GM19397 (cell line): ENCODE results near the gene SETD5.

ENCODE experiments used
- ATAC-seq: cut with Tn5 transposase; IDR thresholded peaks from one replicate; pipeline ENCODE4 v1.9.1; 2021; ENCODE audit warnings: mild to moderate bottlenecking, moderate library complexity; ENCODE audit not compliant: unreplicated experiment

The SETD5 gene

DNA sequence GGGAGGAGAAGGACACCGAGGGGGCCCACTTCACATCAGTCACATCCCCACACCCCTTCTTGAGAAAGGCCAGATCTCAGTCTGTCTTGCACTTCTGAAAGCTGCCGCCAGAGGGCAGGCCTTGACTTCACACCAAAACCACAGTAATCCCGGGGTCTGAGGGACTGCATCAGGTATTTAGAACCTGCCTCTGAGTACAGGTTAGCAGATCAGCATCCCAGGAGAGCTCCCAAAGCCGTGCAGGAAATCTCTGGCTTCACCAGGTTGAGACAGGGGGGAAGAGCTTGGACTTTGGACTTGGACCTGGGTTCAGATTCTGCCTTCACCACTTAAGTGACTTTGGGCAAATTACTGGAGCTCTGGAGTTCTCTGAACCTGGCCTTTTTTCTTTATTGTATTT, 105.9 kb downstream of the SETD5 start:
- peak; percentile 57 for ATAC-seq

DNA sequence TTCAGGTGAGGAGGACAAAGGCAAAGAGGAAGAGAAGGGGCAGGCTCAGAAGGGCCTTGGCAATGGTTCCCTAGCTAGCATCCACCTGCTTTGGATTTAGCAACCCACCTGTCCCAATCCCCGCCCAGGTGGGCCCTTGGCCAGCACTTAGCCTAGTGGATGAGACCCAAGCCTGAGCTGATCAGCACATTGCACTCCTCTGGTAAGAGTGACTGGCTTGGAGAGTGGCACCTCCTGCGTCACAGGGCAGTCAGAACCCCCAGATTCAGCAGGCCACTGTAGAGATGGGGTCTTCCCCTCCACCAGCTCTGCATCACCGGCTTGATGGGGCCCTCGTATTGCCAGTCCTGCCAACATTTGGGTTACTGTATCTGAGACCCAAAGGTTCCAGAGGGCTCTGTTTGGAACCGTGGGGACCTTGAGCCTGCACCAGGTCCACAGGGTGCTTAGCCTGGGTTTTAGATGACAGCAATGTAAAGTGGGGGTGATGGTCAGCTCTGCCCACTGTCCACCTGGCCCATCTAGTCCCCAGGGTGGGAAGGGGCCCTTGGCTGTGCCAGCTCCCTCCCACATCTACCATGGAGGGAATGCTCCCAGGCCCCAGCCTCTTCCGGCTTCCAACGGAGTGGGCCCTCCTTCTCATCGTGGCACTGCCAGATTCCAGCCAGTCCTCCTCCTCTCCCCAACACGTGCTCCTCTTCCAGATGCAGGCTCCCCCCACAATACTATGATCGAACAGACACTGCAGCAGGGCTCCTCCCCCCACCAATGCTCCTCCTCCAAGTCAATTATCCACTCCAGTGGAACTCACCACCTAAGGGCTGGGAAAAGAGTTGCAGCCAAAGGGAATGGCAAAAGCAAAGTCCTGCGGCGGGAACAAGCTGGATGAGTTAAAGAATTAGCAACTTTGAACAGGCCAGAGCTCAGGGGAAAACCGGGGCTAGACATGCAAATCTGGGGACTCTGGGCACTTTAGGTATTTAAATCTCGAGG, 110.5 kb downstream of the SETD5 start:
- ATAC-seq, result no peak

DNA sequence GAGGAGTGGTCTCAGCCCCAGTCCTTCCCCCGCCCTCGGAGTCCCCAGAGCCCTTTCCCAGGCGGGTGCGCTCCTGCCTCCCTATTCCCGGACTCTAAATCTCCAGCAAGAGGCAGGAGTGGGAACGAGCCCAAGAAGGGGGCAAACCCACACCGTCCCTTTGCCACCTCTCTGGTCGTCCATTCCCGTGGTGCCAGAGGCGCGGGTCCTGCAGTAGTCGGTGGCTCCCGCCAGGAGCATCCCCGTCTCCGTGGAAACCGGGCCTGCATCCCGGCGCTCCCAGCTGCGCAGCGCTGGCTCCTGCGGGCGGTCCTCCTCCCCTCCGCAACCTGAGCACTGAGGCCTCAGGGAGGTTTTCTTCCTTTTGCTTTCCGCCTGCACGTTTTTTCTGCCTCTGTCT, 111.4 kb downstream of the SETD5 start:
- ATAC-seq, result no peak

DNA sequence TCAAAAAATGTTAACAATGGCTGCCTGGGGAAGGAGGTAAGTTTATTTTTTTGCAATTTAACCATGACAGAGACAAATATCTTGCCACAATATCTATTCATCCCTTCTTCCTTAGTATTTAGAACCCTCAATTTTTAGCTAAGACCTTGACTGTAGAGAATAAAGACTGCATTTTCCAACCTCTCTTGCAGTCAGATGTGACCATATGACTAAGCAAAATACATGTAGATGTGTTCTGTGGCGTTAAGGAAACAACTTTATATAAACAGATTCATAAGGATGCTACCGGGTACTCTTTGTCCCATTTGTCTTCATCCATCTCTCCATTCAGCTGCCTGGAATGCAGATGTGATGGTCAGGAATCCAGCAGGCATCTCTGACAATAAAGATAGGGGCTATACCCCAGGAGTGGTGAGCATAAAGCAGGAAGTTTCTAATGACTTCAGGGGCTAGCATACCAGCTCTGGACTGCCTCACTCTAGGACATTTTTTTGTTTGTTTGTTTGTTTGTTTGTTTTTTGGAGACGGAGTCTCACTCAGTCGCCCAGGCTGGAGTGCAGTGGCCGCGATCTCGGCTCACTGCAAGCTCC, 115.1 kb downstream of the SETD5 start:
- ATAC-seq, result no peak

DNA sequence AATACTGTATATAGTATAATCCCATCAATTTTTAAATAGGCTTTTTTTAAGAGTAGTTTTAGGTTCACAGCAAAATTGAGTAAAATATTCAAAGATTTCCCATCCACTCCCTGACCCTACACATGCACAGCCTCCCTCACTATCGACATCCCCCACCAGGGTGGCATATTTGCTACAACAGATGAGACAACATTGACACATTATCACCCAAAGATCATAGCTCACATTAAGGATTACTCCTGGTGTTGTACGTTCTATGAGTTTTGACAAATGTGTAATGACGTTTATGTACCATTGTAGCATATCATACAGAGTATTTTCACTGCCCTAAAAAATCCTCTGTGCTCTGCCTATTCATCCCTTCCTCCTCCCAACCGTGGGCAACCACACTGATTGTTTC, 116.9 kb downstream of the SETD5 start:
- no peak for ATAC-seq

DNA sequence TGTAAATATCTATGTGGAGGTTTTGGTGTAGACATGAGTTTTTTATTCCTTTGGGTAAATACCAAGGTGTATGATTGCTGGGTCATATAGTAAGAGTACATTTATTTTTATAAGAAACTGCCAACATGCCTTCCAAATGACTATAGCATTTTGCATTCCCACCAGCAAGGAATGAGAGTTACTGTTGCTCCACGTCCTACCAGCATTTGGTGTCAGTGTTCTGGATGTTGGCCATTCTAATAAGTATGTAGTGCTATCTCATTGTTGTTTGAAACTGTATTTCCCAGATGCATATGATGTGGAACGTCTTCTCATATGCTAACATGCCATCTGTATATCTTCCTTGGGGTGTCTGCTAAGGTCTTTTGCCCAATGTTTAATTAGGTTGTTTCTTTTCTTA, 117.5 kb downstream of the SETD5 start:
- no peak for ATAC-seq

DNA sequence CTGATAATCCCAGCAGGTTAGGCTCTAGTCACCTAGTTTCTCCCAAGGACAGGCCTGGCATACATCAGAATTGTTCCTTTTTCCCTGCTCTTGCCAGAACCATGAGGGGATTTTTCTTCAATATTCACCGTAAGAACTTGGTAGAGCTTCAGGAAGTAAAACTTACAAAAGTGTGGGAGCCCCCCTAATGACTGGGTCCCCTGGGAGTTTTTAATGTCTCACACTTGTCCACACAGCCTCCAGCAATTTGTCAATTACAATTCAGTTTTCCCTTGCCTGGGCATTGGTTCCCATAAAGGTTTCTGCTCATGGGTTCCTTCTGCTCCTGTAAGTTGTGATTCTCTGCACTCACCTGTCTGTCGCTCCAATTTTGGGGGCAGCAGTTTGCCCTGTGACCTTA, 127.7 kb downstream of the SETD5 start:
- no peak for ATAC-seq
